HEK293 (cell line): ENCODE data around the gene FAM228B.

Experiments
- ATF2 ChIP-seq: fragments of 450-650 bp; formaldehyde crosslinking; IDR thresholded peaks from 2 replicates; pipeline ENCODE4 v1.5.1; 2016; ENCODE audit warnings: missing biosample characterization, missing genetic modification characterization, low read depth
- CTCF ChIP-seq: fragments of 450-650 bp; formaldehyde crosslinking; IDR thresholded peaks from 2 replicates; pipeline ENCODE4 v1.5.1; 2016; ENCODE audit warnings: missing biosample characterization, missing genetic modification characterization
- HOXC10 ChIP-seq: sonication (generic); formaldehyde crosslinking; IDR thresholded peaks from 2 replicates; pipeline ENCODE4 v1.8.1; 2023; ENCODE audit warnings: mild to moderate bottlenecking, missing genetic modification reagents
- HOXD13 ChIP-seq: sonication (generic); formaldehyde crosslinking; IDR thresholded peaks from 2 replicates; pipeline ENCODE4 v1.8.0; 2022; ENCODE audit warnings: missing genetic modification reagents, borderline replicate concordance
- KLF10 ChIP-seq: fragments of 450-650 bp; IDR thresholded peaks from 2 replicates; pipeline ENCODE4 v1.5.1; 2018; ENCODE audit warnings: missing biosample characterization, mild to moderate bottlenecking, missing genetic modification characterization
- KLF16 ChIP-seq: fragments of 450-650 bp; formaldehyde crosslinking; IDR thresholded peaks from 2 replicates; pipeline ENCODE4 v1.5.1; 2017; ENCODE audit warnings: missing biosample characterization, missing genetic modification characterization
- MZF1 ChIP-seq: fragments of 450-650 bp; formaldehyde crosslinking; IDR thresholded peaks from 2 replicates; pipeline ENCODE4 v1.5.1; 2017; ENCODE audit warnings: missing biosample characterization, missing genetic modification characterization, borderline replicate concordance
- PRDM10 ChIP-seq: fragments of 450-650 bp; formaldehyde crosslinking; IDR thresholded peaks from 2 replicates; pipeline ENCODE4 v1.5.1; 2016; ENCODE audit warnings: missing biosample characterization, missing genetic modification characterization
- SETDB1 ChIP-seq: IDR thresholded peaks from one replicate; pipeline ENCODE4 v1.6.1; 2017; ENCODE audit warnings: mild to moderate bottlenecking, low read length, moderate library complexity, mixed read lengths; ENCODE audit not compliant: insufficient read length
- ZBTB11 ChIP-seq: fragments of 450-650 bp; formaldehyde crosslinking; conservative IDR thresholded peaks from 2 replicates; pipeline ENCODE4 v1.5.1; 2016; ENCODE audit warnings: low read depth, missing biosample characterization, missing genetic modification characterization
- ZNF114 ChIP-seq: fragments of 450-650 bp; formaldehyde crosslinking; IDR thresholded peaks from 2 replicates; pipeline ENCODE4 v1.5.0; 2017; ENCODE audit warnings: missing biosample characterization, missing genetic modification characterization
- ZNF155 ChIP-seq: fragments of 450-650 bp; formaldehyde crosslinking; IDR thresholded peaks from 2 replicates; pipeline ENCODE4 v1.5.1; 2016; ENCODE audit warnings: missing biosample characterization, missing genetic modification characterization
- ZNF2 ChIP-seq: fragments of 450-650 bp; formaldehyde crosslinking; IDR thresholded peaks from 2 replicates; pipeline ENCODE4 v1.5.1; 2016; ENCODE audit warnings: missing biosample characterization, missing genetic modification characterization
- ZNF211 ChIP-seq: fragments of 450-650 bp; formaldehyde crosslinking; IDR thresholded peaks from 2 replicates; pipeline ENCODE4 v1.5.1; 2016; ENCODE audit warnings: low read depth, missing biosample characterization, missing genetic modification characterization
- ZNF239 ChIP-seq: fragments of 450-650 bp; formaldehyde crosslinking; IDR thresholded peaks from 2 replicates; pipeline ENCODE4 v1.5.1; 2016; ENCODE audit warnings: missing biosample characterization, missing genetic modification characterization
- ZNF248 ChIP-seq: fragments of 450-650 bp; formaldehyde crosslinking; IDR thresholded peaks from 2 replicates; pipeline ENCODE4 v1.5.1; 2017; ENCODE audit warnings: missing biosample characterization, missing genetic modification characterization
- ZNF274 ChIP-seq, 2 experiments: fragments of 200-500 bp in 1 of 2; fragments of 450-650 bp in 1 of 2; sonication (Bioruptor generic) in 1 of 2; formaldehyde crosslinking in 1 of 2; IDR thresholded peaks; 2 replicates each; pipeline versions ENCODE4 v1.5.1 to v1.6.1; 2014 to 2016; ENCODE audit warnings: borderline replicate concordance in 1 of 2, inconsistent platforms in 1 of 2, low read length in 1 of 2, missing biosample characterization in 1 of 2, missing genetic modification characterization in 1 of 2
- ZNF433 ChIP-seq: fragments of 450-650 bp; formaldehyde crosslinking; IDR thresholded peaks from 2 replicates; pipeline ENCODE4 v1.5.1; 2016; ENCODE audit warnings: missing biosample characterization, missing genetic modification characterization, low read depth
- ZNF514 ChIP-seq: fragments of 450-650 bp; formaldehyde crosslinking; IDR thresholded peaks from 2 replicates; pipeline ENCODE4 v1.5.1; 2016; ENCODE audit warnings: missing biosample characterization, missing genetic modification characterization
- ZNF555 ChIP-seq: fragments of 450-650 bp; formaldehyde crosslinking; conservative IDR thresholded peaks from 2 replicates; pipeline ENCODE4 v1.5.1; 2017; ENCODE audit warnings: missing biosample characterization, mild to moderate bottlenecking, missing genetic modification characterization, inconsistent platforms
- ZNF621 ChIP-seq: fragments of 450-650 bp; formaldehyde crosslinking; IDR thresholded peaks from 2 replicates; pipeline ENCODE4 v1.5.1; 2017; ENCODE audit warnings: missing biosample characterization, missing genetic modification characterization
- ZNF623 ChIP-seq: fragments of 450-650 bp; formaldehyde crosslinking; IDR thresholded peaks from 2 replicates; pipeline ENCODE4 v1.5.1; 2016; ENCODE audit warnings: missing biosample characterization, missing genetic modification characterization
- ZNF654 ChIP-seq: fragments of 450-650 bp; formaldehyde crosslinking; IDR thresholded peaks from 2 replicates; pipeline ENCODE4 v1.5.1; 2016; ENCODE audit warnings: low read depth, missing biosample characterization, missing genetic modification characterization
- ZNF664 ChIP-seq: fragments of 450-650 bp; formaldehyde crosslinking; IDR thresholded peaks from 2 replicates; pipeline ENCODE4 v1.5.1; 2016; ENCODE audit warnings: missing biosample characterization, missing genetic modification characterization
- ZSCAN18 ChIP-seq: fragments of 450-650 bp; formaldehyde crosslinking; IDR thresholded peaks from 2 replicates; pipeline ENCODE4 v1.5.1; 2016; ENCODE audit warnings: missing biosample characterization, missing genetic modification characterization
- ZXDB ChIP-seq: fragments of 450-650 bp; formaldehyde crosslinking; IDR thresholded peaks from 2 replicates; pipeline ENCODE4 v1.5.1; 2016; ENCODE audit warnings: missing biosample characterization, missing genetic modification characterization
- TF ChIP-seq, protein P1 (sequence below): fragments of 450-650 bp; formaldehyde crosslinking; IDR thresholded peaks from 2 replicates; pipeline ENCODE4 v1.5.1; 2016; ENCODE audit warnings: missing biosample characterization, missing genetic modification characterization

FAM228B gene

GRCh38 chr2:24123195-24123921, at the start of gene FAM228B, which contains the start of gene PFN4 (continued):
- TF ChIP-seq ATF2 (tag by site-specific recombination) = no peak
- peak; percentile 41; the same call in 1 of the 2 replicates for TF ChIP-seq MZF1 (tag by site-specific recombination)
- TF ChIP-seq ZNF2 (tag by site-specific recombination) = peak; percentile 71
- TF ChIP-seq ZNF433 (tag by site-specific recombination) = no peak
- TF ChIP-seq, protein P1, sequence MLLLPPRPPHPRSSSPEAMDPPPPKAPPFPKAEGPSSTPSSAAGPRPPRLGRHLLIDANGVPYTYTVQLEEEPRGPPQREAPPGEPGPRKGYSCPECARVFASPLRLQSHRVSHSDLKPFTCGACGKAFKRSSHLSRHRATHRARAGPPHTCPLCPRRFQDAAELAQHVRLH (tag by site-specific recombination) = no peak
- TF ChIP-seq ZNF211 (tag by site-specific recombination) = no peak
- TF ChIP-seq ZNF664 (tag by site-specific recombination) = no peak
- TF ChIP-seq ZNF654 = no peak
- TF ChIP-seq ZNF274 (IDR thresholded peaks at IDR 0.05; ENCODE audit: low read length) = no peak
- no peak for TF ChIP-seq ZNF274 (tag by site-specific recombination; IDR thresholded peaks at IDR 0.05; ENCODE audit: borderline replicate concordance)
- TF ChIP-seq PRDM10 (tag by site-specific recombination) = no peak; the same call in none of the 2 replicates
- TF ChIP-seq ZNF623 (tag by site-specific recombination) = no peak
- no peak for TF ChIP-seq ZSCAN18 (tag by site-specific recombination)
- TF ChIP-seq ZNF248 (tag by site-specific recombination) = no peak
- TF ChIP-seq CTCF (tag by site-specific recombination) = peak; percentile 32
- no peak for TF ChIP-seq ZNF114 (tag by site-specific recombination)
- TF ChIP-seq KLF10 (tag by site-specific recombination) = peak; percentile 56
- TF ChIP-seq ZBTB11 (tag by site-specific recombination) = peak; percentile 31; the same call in 1 of the 2 replicates
- no peak for TF ChIP-seq ZNF514 (tag by site-specific recombination)
- TF ChIP-seq ZNF555 (tag by site-specific recombination) = no peak
- no peak for TF ChIP-seq HOXD13 (CRISPR knock-in tag)
- no peak for TF ChIP-seq SETDB1
- no peak for TF ChIP-seq ZNF155 (tag by site-specific recombination)
- no peak for TF ChIP-seq ZNF239
- no peak for TF ChIP-seq ZNF621 (tag by site-specific recombination)
- TF ChIP-seq KLF16 = peak; percentile 81
- TF ChIP-seq HOXC10 (CRISPR knock-in tag) = no peak
- no peak; the same call in 1 of the 2 replicates for TF ChIP-seq ZXDB (tag by site-specific recombination)
